GM18520 (cell line): ENCODE results near the gene GSTM2.
"Not testable (repeated sequence)": the region's sequence is repeated elsewhere in the genome, so short reads cannot be mapped to it uniquely, and the experiment has no call there.

Source experiments
- ATAC-seq: cut with Tn5 transposase; IDR thresholded peaks from one replicate; pipeline ENCODE4 v1.9.1; 2021; ENCODE audit not compliant: unreplicated experiment

Gene GSTM2

GRCh38 chr1:109673861-109674260, 6.0 kb downstream of the GSTM2 start:
- ATAC-seq, result not testable (repeated sequence)

- not testable (repeated sequence) for ATAC-seq
Observed at GRCh38 chr1:109676683-109677381, 9.0 kb downstream of the GSTM2 start.

GRCh38 chr1:109677459-109677858, 9.6 kb downstream of the GSTM2 start:
- ATAC-seq, result no peak

- ATAC-seq, result not testable (repeated sequence)
Observed at GRCh38 chr1:109678637-109679036, 10.8 kb downstream of the GSTM2 start.

GRCh38 chr1:109684777-109685176, 16.9 kb downstream of the GSTM2 start:
- ATAC-seq, result not testable (repeated sequence)

- ATAC-seq, result not testable (repeated sequence)
Observed at GRCh38 chr1:109685399-109685798, 17.5 kb downstream of the GSTM2 start.

GRCh38 chr1:109685890-109686289, 18.0 kb downstream of the GSTM2 start:
- ATAC-seq, result not testable (repeated sequence)

- not testable (repeated sequence) for ATAC-seq
Observed at GRCh38 chr1:109687109-109687508, 19.3 kb downstream of the GSTM2 start.

- ATAC-seq, result peak; percentile 82
Observed at GRCh38 chr1:109687641-109688499, 20.0 kb downstream of the GSTM2 start, which contains the start of gene GSTM1. TSS of gene GSTM1 (plus strand) at chr1:109687817. CDS start at chr1:109687874, 57 bp downstream.

- ATAC-seq, result no peak
Observed at GRCh38 chr1:109689844-109690405, 22.1 kb downstream of the GSTM2 start.

- no peak for ATAC-seq
Observed at GRCh38 chr1:109691759-109692158, 23.9 kb downstream of the GSTM2 start.

GRCh38 chr1:109694400-109694799, 26.5 kb downstream of the GSTM2 start:
- not testable (repeated sequence) for ATAC-seq

- ATAC-seq, result not testable (repeated sequence)
Observed at GRCh38 chr1:109695138-109695537, 27.3 kb downstream of the GSTM2 start.

GRCh38 chr1:109697066-109697465, 29.2 kb downstream of the GSTM2 start:
- no peak for ATAC-seq

- ATAC-seq, result not testable (repeated sequence)
Observed at GRCh38 chr1:109697861-109698260, 30.0 kb downstream of the GSTM2 start.

GRCh38 chr1:109702940-109703339, 35.1 kb downstream of the GSTM2 start:
- not testable (repeated sequence) for ATAC-seq

- ATAC-seq, result no peak
Observed at GRCh38 chr1:109704173-109704572, 36.3 kb downstream of the GSTM2 start.

- ATAC-seq, result no peak
Observed at GRCh38 chr1:109705411-109705810, 37.6 kb downstream of the GSTM2 start.

- ATAC-seq, result not testable (repeated sequence)
Observed at GRCh38 chr1:109708949-109709348, 41.1 kb downstream of the GSTM2 start.

- not testable (repeated sequence) for ATAC-seq
Observed at GRCh38 chr1:109709822-109710221, 42.0 kb downstream of the GSTM2 start.

GRCh38 chr1:109711593-109712320, 43.9 kb downstream of the GSTM2 start, which contains the start of gene GSTM5:
TSS of gene GSTM5 (plus strand) at chr1:109712251. CDS start at chr1:109712313, 62 bp downstream.
- ATAC-seq, result not testable (repeated sequence)
